Measurements from ENCODE around the gene SDK1. TPM values are rescaled to one million over a fixed set of nuclear protein-coding genes. Genes with fewer than 3 reads are reported as not detected.

The SDK1 gene
- total and polyA plus RNA-seq, 2 of the 8 experiments (the other 6 are each of a cell fraction or from before 2014, with no cell fraction given), result 3.3 to 7.2 TPM

GRCh38 chr7:3289996-3290395 is 11.1 kb upstream of the SDK1 start:
- TF ChIP-seq CTCF (IDR thresholded peaks at IDR 0.05; ENCODE audit: control extremely low read depth in 1 of 3, insufficient read depth in 1 of 3, low read depth in 1 of 3, low read length in 3 of 3) (no peak), ASH2L (IDR thresholded peaks at IDR 0.05; ENCODE audit: low read length) (no peak), YY1 (IDR thresholded peaks at IDR 0.05; ENCODE audit: low read depth, low read length) (peak; percentile 36; the same call in 1 of the 2 replicates), RNF2 (IDR thresholded peaks at IDR 0.05; ENCODE audit: borderline replicate concordance, low read depth, low read length, missing control alignments, poor library complexity, severe bottlenecking) (no peak), CTBP2 (IDR thresholded peaks at IDR 0.05; ENCODE audit: borderline replicate concordance, insufficient read depth, insufficient read length, low read length) (no peak)
- no peak overlapping the region for H2BK20ac ChIP-seq (ENCODE audit: low read length)
- H3K18ac ChIP-seq (ENCODE audit: extremely low read depth, low read length), result no peak overlapping the region
- no peak overlapping the region for H3K4me2 ChIP-seq (ENCODE audit: insufficient read depth in 1 of 2, low read depth in 2 of 2, low read length in 2 of 2)
- no peak overlapping the region for H4K91ac ChIP-seq (replicated peaks; ENCODE audit: insufficient read length, low read length)
- H4K8ac ChIP-seq (ENCODE audit: extremely low read depth, insufficient read depth, low read length), result no peak overlapping the region
- H3K36me3 ChIP-seq (ENCODE audit: control insufficient read depth in 2 of 4, insufficient read depth in 4 of 4, low read length in 3 of 4), result no peaks in the 10 kb centered on the region
- FAIRE-seq (no peak), DNase-seq (ENCODE audit: low read depth in 1 of 2, low spot score in 2 of 2) (no peak)
- no peak overlapping the region for H3K4ac ChIP-seq (replicated peaks; ENCODE audit: insufficient read length, low read depth, low read length)
- ChIA-PET CTCF (ENCODE audit: partially characterized antibody) (interaction anchor here (0.6 to 2.4 kb wide), 6 partner anchors 10 to 383 kb away, joined by 3 to 15 read pairs (median 3); partner anchors contain the start of gene SDK1), POLR2A (ENCODE audit: partially characterized antibody) (no interaction called here)
- no peak overlapping the region for H2AK5ac ChIP-seq (ENCODE audit: low read depth, low read length)
- no peaks in the 10 kb centered on the region; a peak in 1 of 7 replicates for H3K27me3 ChIP-seq (replicated peaks in 1 of 4; ENCODE audit: control insufficient read depth in 3 of 4, extremely low read depth in 1 of 4, insufficient read depth in 3 of 4, low read length in 3 of 4)
- no peak overlapping the region for H2AFZ ChIP-seq (ENCODE audit: low read length)
- no peak overlapping the region for H3K27ac ChIP-seq (ENCODE audit: low read depth, low read length)
- no peak overlapping the region for H2BK12ac ChIP-seq (ENCODE audit: low read depth, low read length)
- H2BK120ac ChIP-seq (replicated peaks; ENCODE audit: low read depth, low read length), result no peak overlapping the region
- no peaks in the 10 kb centered on the region for H4K20me1 ChIP-seq (replicated peaks in 1 of 2; ENCODE audit: control insufficient read depth in 1 of 2, insufficient read depth in 2 of 2, low read length in 2 of 2)
- H3K9me3 ChIP-seq (ENCODE audit: insufficient read depth in 2 of 2, low read depth in 1 of 2, low read length in 1 of 2), result no peaks in the 10 kb centered on the region
- no peak overlapping the region for H3K56ac ChIP-seq (replicated peaks; ENCODE audit: insufficient read length, low read depth, low read length)
- no peak overlapping the region for H3K23ac ChIP-seq (ENCODE audit: insufficient read length)
- H3K4me3 ChIP-seq (ENCODE audit: extremely low read depth in 1 of 4, insufficient read depth in 2 of 4, low read depth in 3 of 4, low read length in 4 of 4), result no peak overlapping the region
- 86% methylated on average over 2 of the region's 2 CpGs; no CpG with 5 or more reads in 1 of the 2 experiments for WGBS, 2 experiments (ENCODE audit: extremely low coverage in 1 of 2, insufficient coverage in 1 of 2, insufficient read length in 1 of 2, insufficient replicate concordance in 2 of 2, low coverage in 1 of 2, low lambda C conversion rate in 2 of 2, missing lambda C conversion rate in 1 of 2)
- no peak overlapping the region for H3K14ac ChIP-seq (ENCODE audit: insufficient read length)
- no peak overlapping the region for H2BK5ac ChIP-seq (ENCODE audit: low read depth, low read length)
- H4K5ac ChIP-seq (ENCODE audit: insufficient read length, low read depth, low read length), result no peak overlapping the region
- no peaks in the 10 kb centered on the region for H3K79me1 ChIP-seq (ENCODE audit: low read depth, low read length)
- peaks cover 0 to 6% (median 1%) of the 10 kb centered on the region in 4 experiments; a peak in 3 of 7 replicates for H3K4me1 ChIP-seq (replicated peaks in 1 of 4; ENCODE audit: control insufficient read depth in 3 of 4, insufficient read depth in 4 of 4, low read length in 3 of 4)
- H2BK15ac ChIP-seq (ENCODE audit: low read length), result no peak overlapping the region
- H3K9ac ChIP-seq (replicated peaks in 1 of 4; ENCODE audit: extremely low read depth in 1 of 4, low read depth in 3 of 4, low read length in 3 of 4), result no peak overlapping the region
- H3K79me2 ChIP-seq (ENCODE audit: control insufficient read depth in 1 of 2, insufficient read depth in 2 of 2, low read length in 2 of 2), result no peaks in the 10 kb centered on the region
- no peaks in the 10 kb centered on the region for H3K23me2 ChIP-seq (ENCODE audit: low read depth, low read length)
